Stimulated activated naive CD4-positive, alpha-beta T cell (primary cell): ENCODE measurements around the gene TMEM179.
"Not testable (repeated sequence)": the region's sequence is repeated elsewhere in the genome, so short reads cannot be mapped to it uniquely, and the experiment has no call there.

ENCODE experiments used
- DNase-seq, 6 experiments: peaks; one replicate each; lab custom pipeline; 2025; lab: John Stamatoyannopoulos, UW

Gene TMEM179

GRCh38 chr14:104637546-104638003 lies 33.0 kb upstream of the TMEM179 start:
- no peak for DNase-seq

- not testable (repeated sequence) for DNase-seq
Measured at GRCh38 chr14:104636846-104637545, 32.4 kb upstream of the TMEM179 start.

GRCh38 chr14:104636131-104636530 lies 31.6 kb upstream of the TMEM179 start:
- DNase-seq: no peak

- DNase-seq: no peak
Measured at GRCh38 chr14:104635717-104636116, 31.1 kb upstream of the TMEM179 start.

- DNase-seq: no peak
Measured at GRCh38 chr14:104634886-104635570, 30.5 kb upstream of the TMEM179 start.

GRCh38 chr14:104634138-104634760 lies 29.7 kb upstream of the TMEM179 start:
- no peak for DNase-seq

GRCh38 chr14:104633276-104634137 lies 28.9 kb upstream of the TMEM179 start:
- DNase-seq: no peak

- no peak for DNase-seq
Measured at GRCh38 chr14:104632781-104633180, 28.2 kb upstream of the TMEM179 start.

- DNase-seq: no peak
Measured at GRCh38 chr14:104624939-104625338, 20.4 kb upstream of the TMEM179 start.

- no peak for DNase-seq
Measured at GRCh38 chr14:104614126-104614812, 9.7 kb upstream of the TMEM179 start.

GRCh38 chr14:104611881-104612280 lies 7.3 kb upstream of the TMEM179 start:
- no peak for DNase-seq

- no peak for DNase-seq
Measured at GRCh38 chr14:104610749-104611310, 6.3 kb upstream of the TMEM179 start.

- DNase-seq: no peak
Measured at GRCh38 chr14:104609666-104610065, 5.1 kb upstream of the TMEM179 start.

- no peak for DNase-seq
Measured at GRCh38 chr14:104603711-104604401, 716 bp downstream of the TMEM179 start.

- DNase-seq: no peak
Measured at GRCh38 chr14:104602933-104603325, 1.6 kb downstream of the TMEM179 start.

GRCh38 chr14:104602315-104602932 lies 2.1 kb downstream of the TMEM179 start:
- no peak for DNase-seq

- no peak for DNase-seq
Measured at GRCh38 chr14:104601786-104602185, 2.8 kb downstream of the TMEM179 start.

GRCh38 chr14:104600805-104601204 lies 3.8 kb downstream of the TMEM179 start:
- DNase-seq: no peak

- no peak for DNase-seq
Measured at GRCh38 chr14:104600141-104600643, 4.4 kb downstream of the TMEM179 start.

- no peak for DNase-seq
Measured at GRCh38 chr14:104599446-104599845, 5.1 kb downstream of the TMEM179 start.
